IMR-90 (cell line): ENCODE data around the gene SUSD6. TPM values are rescaled to one million over a fixed set of nuclear protein-coding genes. Genes with fewer than 3 reads are reported as not detected.

Experiments
- ATAC-seq: fragments of 200-7000 bp; cut with Tn5 transposase; 2 replicates; pipeline ENCODE4 v1.9.1; 2020; ENCODE audit warnings: low read depth, mild to moderate bottlenecking, moderate library complexity
- BruUV-seq: library from RNA; stranded (reverse); fragments of 400-500 nt; replicated peaks from 2 replicates; lab custom pipeline; 2021; lab: Mats Ljungman, UMichigan
- CTCF ChIA-PET: fragments of 300-600 bp; formaldehyde crosslinking; extraction: SDS; loops from one replicate; lab custom pipeline; 2021; ENCODE audit warnings: antibody characterized with exemption; lab: Yijun Ruan, JAX
- POLR2A ChIA-PET: fragments of 300-600 bp; sonication (Branson Sonifier 250); formaldehyde crosslinking; loops from one replicate; lab custom pipeline; 2022; ENCODE audit warnings: antibody characterized with exemption; ENCODE audit not compliant: unreplicated experiment; lab: Charles Lee
- DNase-seq: peaks from one replicate; pipeline ENCODE4 v3.0.0; 2013
- H2AFZ ChIP-seq: replicated peaks from 2 replicates; pipeline ENCODE3; 2013; ENCODE audit warnings: low read length, mild to moderate bottlenecking; ENCODE audit not compliant: poor library complexity
- H2AK5ac ChIP-seq: 2 replicates; pipeline ENCODE4 v1.6.1; 2013; ENCODE audit warnings: low read depth, low read length, inconsistent platforms
- H2AK9ac ChIP-seq: replicated peaks from 2 replicates; pipeline ENCODE3; 2013; ENCODE audit warnings: mild to moderate bottlenecking, low read depth, low read length, moderate library complexity; ENCODE audit not compliant: poor library complexity
- H2BK120ac ChIP-seq: 2 replicates; pipeline ENCODE4 v1.6.1; 2013; ENCODE audit warnings: low read depth, low read length, inconsistent platforms
- H2BK15ac ChIP-seq: 3 replicates; pipeline ENCODE4 v1.6.1; 2013; ENCODE audit warnings: low read depth, low read length, inconsistent platforms
- H2BK20ac ChIP-seq: 2 replicates; pipeline ENCODE4 v1.6.1; 2013; ENCODE audit warnings: low read depth, mild to moderate bottlenecking, inconsistent platforms, low read length, moderate library complexity
- H2BK5ac ChIP-seq: 2 replicates; pipeline ENCODE4 v1.6.1; 2013; ENCODE audit warnings: mild to moderate bottlenecking, low read depth, low read length, inconsistent platforms; ENCODE audit not compliant: poor library complexity, severe bottlenecking
- H3K14ac ChIP-seq: replicated peaks from 2 replicates; pipeline ENCODE4 v1.6.1; 2013; ENCODE audit warnings: low read depth, low read length, inconsistent platforms
- H3K18ac ChIP-seq: 2 replicates; pipeline ENCODE4 v1.6.1; 2013; ENCODE audit warnings: low read depth, low read length, control low read depth
- H3K23ac ChIP-seq: 2 replicates; pipeline ENCODE4 v1.6.1; 2013; ENCODE audit warnings: low read depth, low read length, inconsistent platforms
- H3K27ac ChIP-seq: 2 replicates; pipeline ENCODE4 v1.5.1; 2013; ENCODE audit warnings: mild to moderate bottlenecking, control low read depth, low read length; ENCODE audit not compliant: insufficient read depth
- H3K27me3 ChIP-seq: 2 replicates; pipeline ENCODE4 v1.6.1; 2013; ENCODE audit warnings: low read length; ENCODE audit not compliant: control insufficient read depth, insufficient read depth
- H3K36me3 ChIP-seq: 2 replicates; pipeline ENCODE4 v1.6.1; 2013; ENCODE audit warnings: low read length, mixed read lengths; ENCODE audit not compliant: control insufficient read depth, insufficient read depth
- H3K4ac ChIP-seq: 2 replicates; pipeline ENCODE4 v1.6.1; 2013; ENCODE audit warnings: low read depth, low read length, inconsistent platforms
- H3K4me1 ChIP-seq: 2 replicates; pipeline ENCODE4 v1.6.1; 2013; ENCODE audit warnings: low read length, mixed read lengths; ENCODE audit not compliant: control insufficient read depth, insufficient read depth
- H3K4me2 ChIP-seq: 2 replicates; pipeline ENCODE4 v1.6.1; 2013; ENCODE audit warnings: low read depth, mild to moderate bottlenecking, control low read depth, low read length, moderate library complexity
- H3K4me3 ChIP-seq: 2 replicates; pipeline ENCODE4 v1.5.1; 2013; ENCODE audit warnings: low read depth, mild to moderate bottlenecking, control low read depth, low read length, moderate library complexity; ENCODE audit not compliant: insufficient read depth
- H3K56ac ChIP-seq: 2 replicates; pipeline ENCODE4 v1.6.1; 2013; ENCODE audit warnings: low read length, inconsistent platforms; ENCODE audit not compliant: insufficient read depth; ENCODE audit errors: extremely low read depth
- H3K79me1 ChIP-seq, 2 experiments: 2 replicates each; pipeline ENCODE4 v1.6.1; 2013; ENCODE audit warnings: low read length in 2 of 2, inconsistent platforms in 1 of 2, low read depth in 1 of 2
- H3K9ac ChIP-seq: 2 replicates; pipeline ENCODE4 v1.6.1; 2013; ENCODE audit warnings: low read depth, low read length, control low read depth
- H3K9me1 ChIP-seq: 2 replicates; pipeline ENCODE4 v1.6.1; 2013; ENCODE audit warnings: low read length, inconsistent platforms; ENCODE audit not compliant: insufficient read depth
- H3K9me3 ChIP-seq: 2 replicates; pipeline ENCODE4 v1.6.1; 2013; ENCODE audit warnings: low read length; ENCODE audit not compliant: control insufficient read depth, insufficient read depth
- H4K20me1 ChIP-seq: 2 replicates; pipeline ENCODE4 v1.6.1; 2013; ENCODE audit warnings: low read length, inconsistent platforms; ENCODE audit not compliant: insufficient read depth
- H4K5ac ChIP-seq: 2 replicates; pipeline ENCODE4 v1.6.1; 2013; ENCODE audit warnings: mild to moderate bottlenecking, low read depth, low read length, control low read depth
- H4K8ac ChIP-seq, 2 experiments: 2 replicates each; pipeline ENCODE4 v1.6.1; 2013; ENCODE audit warnings: low read depth in 2 of 2, low read length in 2 of 2, control low read depth in 1 of 2, inconsistent platforms in 1 of 2
- H4K91ac ChIP-seq: 2 replicates; pipeline ENCODE4 v1.6.1; 2013; ENCODE audit warnings: low read depth, low read length, inconsistent platforms; ENCODE audit not compliant: insufficient read depth
- BHLHE40 ChIP-seq: fragments of 150-350 bp; IDR thresholded peaks from 2 replicates; pipeline ENCODE4 v1.6.1; 2016; ENCODE audit warnings: mild to moderate bottlenecking, low read depth, low read length
- CEBPB ChIP-seq: IDR thresholded peaks from 2 replicates; pipeline ENCODE4 v1.6.1; 2012; ENCODE audit warnings: low read depth, low read length, improper control_type of control experiment
- CTCF ChIP-seq: conservative IDR thresholded peaks from 2 replicates; pipeline ENCODE4 v1.5.1; 2012; ENCODE audit warnings: mild to moderate bottlenecking, low read depth, low read length, improper control_type of control experiment
- ELK1 ChIP-seq: fragments of 150-350 bp; IDR thresholded peaks from 2 replicates; pipeline ENCODE4 v1.6.1; 2016; ENCODE audit warnings: low read depth, mild to moderate bottlenecking, low read length, moderate library complexity, borderline replicate concordance
- FOS ChIP-seq: fragments of 150-350 bp; IDR thresholded peaks from 2 replicates; pipeline ENCODE4 v1.6.1; 2016; ENCODE audit warnings: low read depth, low read length
- MAFK ChIP-seq: IDR thresholded peaks from 2 replicates; pipeline ENCODE4 v1.6.1; 2012; ENCODE audit warnings: low read depth, low read length, improper control_type of control experiment
- MXI1 ChIP-seq: IDR thresholded peaks from 2 replicates; pipeline ENCODE4 v1.6.1; 2012; ENCODE audit warnings: low read depth, mild to moderate bottlenecking, low read length, moderate library complexity, borderline replicate concordance
- NFE2L2 ChIP-seq: fragments of 150-350 bp; IDR thresholded peaks from 2 replicates; pipeline ENCODE4 v1.6.1; 2016; ENCODE audit warnings: low read depth, mild to moderate bottlenecking, low read length
- POLR2A ChIP-seq: IDR thresholded peaks from 2 replicates; pipeline ENCODE4 v1.6.1; 2012; ENCODE audit warnings: mild to moderate bottlenecking, low read depth, low read length
- RAD21 ChIP-seq: IDR thresholded peaks from 2 replicates; pipeline ENCODE4 v1.6.1; 2012; ENCODE audit warnings: low read length, improper control_type of control experiment
- RFX5 ChIP-seq: IDR thresholded peaks from 2 replicates; pipeline ENCODE4 v1.8.0; 2012; ENCODE audit warnings: low read depth, mild to moderate bottlenecking, low read length, moderate library complexity
- SMC3 ChIP-seq: fragments of 150-350 bp; IDR thresholded peaks from 2 replicates; pipeline ENCODE4 v1.6.1; 2016; ENCODE audit warnings: low read depth, mild to moderate bottlenecking, antibody characterized with exemption, low read length, moderate library complexity
- USF2 ChIP-seq: fragments of 150-350 bp; IDR thresholded peaks from 2 replicates; pipeline ENCODE4 v1.6.1; 2017; ENCODE audit warnings: mild to moderate bottlenecking, antibody characterized with exemption, low read length, low read depth
- WGBS, 2 experiments: methylation state at CpG; one replicate each; pipeline versions ENCODE4 v1.1.5 to v1.1.7; 2013; ENCODE audit warnings: missing lambda C conversion rate in 2 of 2; ENCODE audit not compliant: insufficient read length in 1 of 2; ENCODE audit errors: extremely low coverage in 2 of 2; 5-methylcytosine and 5-hydroxymethylcytosine counted together
- dilution Hi-C: fragments of 300-500 bp; cut with HindIII; formaldehyde crosslinking; loops from one replicate; pipeline ENCODE4 v1.14.3; 2018; ENCODE audit warnings: low sequenced_read_pairs; ENCODE audit not compliant: unreplicated experiment
- in situ Hi-C: fragments of 300-500 bp; cut with MboI; formaldehyde crosslinking; loops from 3 replicates; pipeline ENCODE4 v1.14.3; 2019; ENCODE audit warnings: low sequenced_read_pairs, inconsistent platforms, mixed read lengths
- intact Hi-C: fragments of 100-400 bp; cut with micrococcal nuclease; formaldehyde crosslinking; loops from 2 replicates; pipeline ENCODE4 v1.10.0; 2022
- polyA plus RNA-seq, 3 experiments: library from polyadenylated mRNA; depleted of rRNA; stranded (reverse); fragments of >200 nt; gene quantifications; 2 replicates each; pipeline ENCODE4 v1.2.3, GENCODE V29; 2012; ENCODE audit warnings: low replicate concordance in 1 of 3
- total RNA-seq: library from RNA; depleted of rRNA; stranded (reverse); fragments of >200 nt; gene quantifications from 2 replicates; pipeline ENCODE4 v1.2.3, GENCODE V29; 2012

The SUSD6 gene
- total and polyA plus RNA-seq, 2 of the 4 experiments (the other 2 are of a cell fraction): 2.3 to 10.1 TPM

GRCh38 chr14:69574954-69575295, 36.5 kb upstream of the SUSD6 start:
- Histone ChIP-seq H4K5ac (no peak overlapping the region), H2BK20ac (no peak overlapping the region), H2BK120ac (no peak overlapping the region), H2AK9ac (no peak overlapping the region), H3K4me3 (no peak overlapping the region), H3K23ac (no peak overlapping the region), H2AFZ (no peak overlapping the region), H3K9ac (no peak overlapping the region), H3K4ac (no peak overlapping the region), H4K20me1 (no peaks in the 10 kb centered on the region), H3K4me1 (peaks cover 3% of the 10 kb centered on the region; the same call in 1 of the 2 replicates), H3K9me3 (peaks cover 1% of the 10 kb centered on the region; the same call in 1 of the 2 replicates), H2AK5ac (no peak overlapping the region), H3K36me3 (no peaks in the 10 kb centered on the region), H4K8ac (no peak overlapping the region), H3K9me1 (no peaks in the 10 kb centered on the region), H3K27me3 (peaks cover 65% of the 10 kb centered on the region), H3K79me1 (no peaks in the 10 kb centered on the region), H3K4me2 (no peak overlapping the region), H4K91ac (no peak overlapping the region), H3K14ac (no peak overlapping the region), H3K18ac (no peak overlapping the region), H2BK5ac (no peak overlapping the region), H3K56ac (no peak overlapping the region), H3K27ac (no peak overlapping the region), H2BK15ac (no peak overlapping the region)
- ChIA-PET POLR2A (no interaction called here), CTCF (interaction anchor here (0.6 to 1.9 kb wide), 4 partner anchors 11 to 324 kb away, joined by 3 to 7 read pairs (median 6); no protein-coding TSS in a partner anchor)
- in situ Hi-C loops: loop anchor here (25.0 kb wide), 1 partner anchor 437 kb away; no protein-coding TSS in a partner anchor
- TF ChIP-seq MAFK (no peak), FOS (no peak), CEBPB (no peak), SMC3 (no peak), NFE2L2 (no peak), RAD21 (no peak), USF2 (no peak), ELK1 (no peak), MXI1 (no peak), POLR2A (no peak), RFX5 (no peak), BHLHE40 (no peak), CTCF (no peak)
- 25% methylated on average over 2 of the region's 5 CpGs; no CpG with 5 or more reads in 1 of the 2 experiments for WGBS, 2 experiments
- intact Hi-C loops: loop anchor here (1.0 to 2.0 kb wide), 2 partner anchors 40 to 332 kb away; no protein-coding TSS in a partner anchor
- BruUV-seq: no TSS peak
- dilution Hi-C loops: no loop called here
- DNase-seq (no peak), ATAC-seq (no peak)
